ENCODE measurements around the gene PPFIA4. TPM values are rescaled to one million over a fixed set of nuclear protein-coding genes. Genes with fewer than 3 reads are reported as not detected.

PPFIA4 gene
- total RNA-seq, 1 experiment from 2014 or later: 12.1 TPM

GRCh38 chr1:202998836-202999750, 27.2 kb upstream of the PPFIA4 start:
- TF ChIP-seq EZH2phosphoT487 (IDR thresholded peaks at IDR 0.05; ENCODE audit: borderline replicate concordance, low read length) (no peak), EZH2 (IDR thresholded peaks at IDR 0.05; ENCODE audit: low read length, unreplicated experiment) (no peak), CTCF (conservative IDR thresholded peaks at IDR 0.05; ENCODE audit: low read depth, low read length) (peak; percentile 97)
- H4K20me1 ChIP-seq (ENCODE audit: low read length): no peaks in the 10 kb centered on the region
- no peaks in the 10 kb centered on the region for H3F3A ChIP-seq (ENCODE audit: low read length, unreplicated experiment)
- H3K9me3 ChIP-seq (ENCODE audit: low read length): no peaks in the 10 kb centered on the region
- peaks cover 7% of the 10 kb centered on the region; the same call in 1 of the 2 replicates for H3K4me1 ChIP-seq (ENCODE audit: insufficient read depth, low read length)
- H3K79me2 ChIP-seq (ENCODE audit: low read length): no peaks in the 10 kb centered on the region
- intact Hi-C loops (cut with micrococcal nuclease): loop anchor here (1.0 to 5.0 kb wide), 5 partner anchors 30 to 247 kb away; partner anchors contain the start of gene RABIF
- no peaks in the 10 kb centered on the region for H3K9me2 ChIP-seq (replicated peaks; ENCODE audit: low read length)
- peak overlapping the region; percentile 90 for H3K4me2 ChIP-seq (ENCODE audit: low read length)
- CTCF ChIA-PET: interaction anchor here (0.7 to 1.0 kb wide), 2 partner anchors 40 to 72 kb away, joined by 3 to 8 read pairs; partner anchors contain the start of gene KLHL12
- H3K27ac ChIP-seq (ENCODE audit: low read length): no peak overlapping the region
- peak overlapping the region; percentile 66 for H3K4me3 ChIP-seq (ENCODE audit: low read length)
- BruUV-seq (replicated peaks): no TSS peak
- H2AFZ ChIP-seq (ENCODE audit: low read length): peak overlapping the region; percentile 93
- ATAC-seq (peak; percentile 69), DNase-seq (peak; percentile 88)
- peaks cover 27% of the 10 kb centered on the region for H3K27me3 ChIP-seq (ENCODE audit: low read length)
- H3K36me3 ChIP-seq (ENCODE audit: low read depth, low read length): no peaks in the 10 kb centered on the region
- H3K9ac ChIP-seq (ENCODE audit: low read length): no peak overlapping the region
- POLR2A ChIA-PET (ENCODE audit: unreplicated experiment): no interaction called here

- Histone ChIP-seq H4K20me1 (ENCODE audit: low read length) (no peaks in the 10 kb centered on the region), H3K79me2 (ENCODE audit: low read length) (no peaks in the 10 kb centered on the region), H3K9me2 (replicated peaks; ENCODE audit: low read length) (no peaks in the 10 kb centered on the region), H3K27ac (ENCODE audit: low read length) (no peak overlapping the region), H3K27me3 (ENCODE audit: low read length) (peaks cover 20% of the 10 kb centered on the region), H3K36me3 (ENCODE audit: low read depth, low read length) (no peaks in the 10 kb centered on the region), H3K9ac (ENCODE audit: low read length) (no peak overlapping the region), H3K9me3 (ENCODE audit: low read length) (no peaks in the 10 kb centered on the region), H3F3A (ENCODE audit: low read length, unreplicated experiment) (no peaks in the 10 kb centered on the region), H3K4me1 (ENCODE audit: insufficient read depth, low read length) (peaks cover 2% of the 10 kb centered on the region; the same call in 1 of the 2 replicates), H3K4me2 (ENCODE audit: low read length) (no peak overlapping the region), H3K4me3 (ENCODE audit: low read length) (no peak overlapping the region), H2AFZ (ENCODE audit: low read length) (0 out of 2 replicates have a peak overlapping the region, but pooled peaks have one; percentile 93)
- ATAC-seq: no peak
- POLR2A ChIA-PET (ENCODE audit: unreplicated experiment): no interaction called here
- intact Hi-C loops (cut with micrococcal nuclease): no loop called here
- TF ChIP-seq EZH2 (IDR thresholded peaks at IDR 0.05; ENCODE audit: low read length, unreplicated experiment): no peak
- TF ChIP-seq CTCF (conservative IDR thresholded peaks at IDR 0.05; ENCODE audit: low read depth, low read length): no peak
- no peak for DNase-seq
- no TSS peak for BruUV-seq (replicated peaks)
- CTCF ChIA-PET: interaction anchor here (0.6 kb wide), 1 partner anchor 97 kb away, joined by 16 read pairs; no protein-coding TSS in a partner anchor
Observed at GRCh38 chr1:203000217-203000944, 25.9 kb upstream of the PPFIA4 start.

All from PC-3 (cell line).